Colonic mucosa (tissue), 4 donors: Measurements from ENCODE around the gene ITPR2. TPM values are rescaled to one million over a fixed set of nuclear protein-coding genes. Genes with fewer than 3 reads are reported as not detected.

Experiments used
- DNase-seq: peaks from one replicate; pipeline ENCODE4 v3.0.0-alpha.2; 2020
- H3K27ac ChIP-seq: fragments of 200-600 bp; one replicate; pipeline ENCODE4 v1.8.0; 2021
- H3K27me3 ChIP-seq: fragments of 200-600 bp; one replicate; pipeline ENCODE4 v1.8.0; 2021
- H3K36me3 ChIP-seq: fragments of 200-600 bp; one replicate; pipeline ENCODE4 v1.8.0; 2021
- H3K4me1 ChIP-seq: fragments of 200-600 bp; one replicate; pipeline ENCODE4 v1.8.0; 2021; ENCODE audit warnings: mild to moderate bottlenecking
- H3K4me3 ChIP-seq: fragments of 200-600 bp; one replicate; pipeline ENCODE4 v1.8.0; 2021
- H3K9ac ChIP-seq, 2 donors: one replicate each; pipeline ENCODE4 v1.7.0; 2013; ENCODE audit warnings: control low read depth in 2 of 2, low read depth in 2 of 2, low read length in 2 of 2
- H3K9me3 ChIP-seq: fragments of 200-600 bp; one replicate; pipeline ENCODE4 v1.8.0; 2021
- intact Hi-C: fragments of 100-400 bp; cut with DNase I; formaldehyde crosslinking; loops from one replicate; pipeline ENCODE4 v1.14.1; 2022
- total RNA-seq, 2 donors: library from RNA; stranded (reverse); fragmentation: NEBNext Ultra II Directional in 1 of 2; extraction: Animal tissue kit (Norgen Biotek cat#: 25700) in 1 of 2; gene quantifications; one replicate each; pipeline ENCODE4 v1.2.1, GENCODE V29; 2021
- TF ChIP-seq, protein P1 (sequence below): fragments of 200-600 bp; IDR thresholded peaks from one replicate; pipeline ENCODE4 v1.8.0; 2022; ENCODE audit warnings: antibody characterized with exemption, mild to moderate bottlenecking
- donor health status: healthy.
- donor health status: DM: no; HTN: no; CAD: no.
- donor health status: DM: no; HTN: no; CAD: no.

ITPR2 gene
- total RNA-seq, 2 donors from 2014 or later, result 15.9 to 39.3 TPM

DNA sequence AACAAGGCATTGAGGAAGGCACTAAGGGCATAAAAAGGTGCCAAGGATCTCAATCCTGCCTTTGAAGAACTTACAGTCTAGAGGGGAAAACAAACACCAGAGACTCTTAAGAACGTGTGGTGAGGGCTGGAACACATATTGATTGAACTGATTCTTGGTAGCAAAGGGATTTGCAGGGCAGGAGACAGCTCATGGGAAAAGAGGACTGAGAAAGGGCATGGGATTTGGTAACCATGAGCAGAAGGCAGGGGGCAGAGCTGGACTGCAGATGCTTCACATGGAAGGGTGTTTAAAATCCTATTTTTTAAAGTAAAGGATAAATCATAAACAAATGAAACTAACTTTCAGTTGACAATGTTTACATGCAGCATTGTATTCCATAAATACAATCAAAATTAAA, 203.1 kb downstream of the ITPR2 start:
- intact Hi-C loops, result no loop called here
- H3K27me3 ChIP-seq, result no peaks in the 10 kb centered on the region
- H3K27ac ChIP-seq, result no peak overlapping the region
- TF ChIP-seq, protein P1, sequence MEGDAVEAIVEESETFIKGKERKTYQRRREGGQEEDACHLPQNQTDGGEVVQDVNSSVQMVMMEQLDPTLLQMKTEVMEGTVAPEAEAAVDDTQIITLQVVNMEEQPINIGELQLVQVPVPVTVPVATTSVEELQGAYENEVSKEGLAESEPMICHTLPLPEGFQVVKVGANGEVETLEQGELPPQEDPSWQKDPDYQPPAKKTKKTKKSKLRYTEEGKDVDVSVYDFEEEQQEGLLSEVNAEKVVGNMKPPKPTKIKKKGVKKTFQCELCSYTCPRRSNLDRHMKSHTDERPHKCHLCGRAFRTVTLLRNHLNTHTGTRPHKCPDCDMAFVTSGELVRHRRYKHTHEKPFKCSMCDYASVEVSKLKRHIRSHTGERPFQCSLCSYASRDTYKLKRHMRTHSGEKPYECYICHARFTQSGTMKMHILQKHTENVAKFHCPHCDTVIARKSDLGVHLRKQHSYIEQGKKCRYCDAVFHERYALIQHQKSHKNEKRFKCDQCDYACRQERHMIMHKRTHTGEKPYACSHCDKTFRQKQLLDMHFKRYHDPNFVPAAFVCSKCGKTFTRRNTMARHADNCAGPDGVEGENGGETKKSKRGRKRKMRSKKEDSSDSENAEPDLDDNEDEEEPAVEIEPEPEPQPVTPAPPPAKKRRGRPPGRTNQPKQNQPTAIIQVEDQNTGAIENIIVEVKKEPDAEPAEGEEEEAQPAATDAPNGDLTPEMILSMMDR, result no peak
- no peaks in the 10 kb centered on the region for H3K4me1 ChIP-seq
- H3K9ac ChIP-seq, result no peak overlapping the region
- H3K9me3 ChIP-seq, result no peaks in the 10 kb centered on the region
- H3K4me3 ChIP-seq, result no peak overlapping the region
- H3K36me3 ChIP-seq, result no peaks in the 10 kb centered on the region
- DNase-seq, result no peak

DNA sequence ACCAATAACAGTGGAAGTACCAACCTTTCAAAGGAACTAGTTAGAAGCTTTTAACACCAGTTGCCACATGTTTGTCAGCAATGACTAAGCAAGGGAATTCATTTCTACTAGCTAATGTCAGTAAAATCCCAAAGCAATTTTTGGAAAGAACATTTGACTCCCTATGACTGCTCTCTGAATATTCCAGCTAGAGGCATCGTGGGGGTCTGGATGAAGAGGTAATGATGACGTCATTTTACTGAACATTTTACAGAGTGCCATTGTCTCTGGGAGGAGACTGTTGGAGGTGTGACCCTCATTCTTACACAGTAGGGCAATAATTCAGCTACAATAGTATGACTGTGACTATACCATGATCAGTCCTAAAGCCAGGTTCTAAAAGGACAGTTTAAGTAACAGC, 204.8 kb downstream of the ITPR2 start:
- no peak overlapping the region for H3K27ac ChIP-seq
- no peaks in the 10 kb centered on the region for H3K4me1 ChIP-seq
- no peaks in the 10 kb centered on the region for H3K9me3 ChIP-seq
- H3K36me3 ChIP-seq, result no peaks in the 10 kb centered on the region
- no peak overlapping the region for H3K4me3 ChIP-seq
- H3K27me3 ChIP-seq, result no peaks in the 10 kb centered on the region
- TF ChIP-seq, protein P1, result no peak
- H3K9ac ChIP-seq, result no peak overlapping the region
- intact Hi-C loops, result no loop called here
- no peak for DNase-seq

DNA sequence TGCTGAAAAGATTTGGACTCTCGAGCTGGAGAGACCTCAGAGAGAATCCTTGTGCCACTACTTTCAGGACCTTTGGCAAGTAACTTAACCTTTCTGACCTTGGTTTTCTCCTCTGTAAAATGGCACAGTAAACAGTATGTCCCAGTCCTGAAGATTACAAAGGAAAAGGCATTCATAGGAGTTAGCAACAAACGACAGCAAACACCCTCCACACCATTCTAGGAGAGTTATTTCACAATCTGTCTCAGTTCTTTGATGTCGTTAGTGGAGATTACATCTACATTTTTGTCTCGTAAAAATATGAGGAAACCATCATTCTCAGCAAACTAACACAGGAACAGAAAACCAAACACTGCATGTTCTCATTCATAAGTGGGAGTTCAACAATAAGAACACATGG, 205.7 kb downstream of the ITPR2 start:
- H3K27ac ChIP-seq, result no peak overlapping the region
- H3K4me1 ChIP-seq, result no peaks in the 10 kb centered on the region
- H3K9ac ChIP-seq, result no peak overlapping the region
- DNase-seq, result no peak
- no peaks in the 10 kb centered on the region for H3K36me3 ChIP-seq
- H3K9me3 ChIP-seq, result no peaks in the 10 kb centered on the region
- intact Hi-C loops, result no loop called here
- TF ChIP-seq, protein P1, result no peak
- no peak overlapping the region for H3K4me3 ChIP-seq
- no peaks in the 10 kb centered on the region for H3K27me3 ChIP-seq

DNA sequence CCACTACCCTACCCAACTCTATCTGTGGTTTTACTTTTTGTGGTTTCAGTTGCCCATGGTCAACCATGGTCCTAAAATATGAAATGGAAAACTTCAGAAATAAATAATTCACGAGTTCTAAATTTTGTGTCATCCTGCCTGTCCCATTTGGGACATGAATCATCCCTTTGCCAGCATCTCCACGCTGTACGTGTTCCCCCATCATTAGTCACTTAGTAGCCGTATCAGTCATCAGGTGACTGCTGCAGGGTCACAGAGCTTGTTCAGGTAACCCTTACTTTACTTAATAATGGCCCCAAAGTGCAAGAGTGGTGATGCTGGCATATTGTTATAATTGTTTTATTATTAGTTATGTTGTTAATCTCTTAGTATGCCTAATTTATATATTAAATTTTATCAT, 209.9 kb downstream of the ITPR2 start:
- H3K9me3 ChIP-seq, result no peaks in the 10 kb centered on the region
- DNase-seq, result no peak
- intact Hi-C loops, result no loop called here
- H3K27me3 ChIP-seq, result no peaks in the 10 kb centered on the region
- no peaks in the 10 kb centered on the region for H3K4me1 ChIP-seq
- no peak overlapping the region for H3K27ac ChIP-seq
- TF ChIP-seq, protein P1, result no peak
- H3K9ac ChIP-seq, result no peak overlapping the region
- no peaks in the 10 kb centered on the region for H3K36me3 ChIP-seq
- H3K4me3 ChIP-seq, result no peak overlapping the region

DNA sequence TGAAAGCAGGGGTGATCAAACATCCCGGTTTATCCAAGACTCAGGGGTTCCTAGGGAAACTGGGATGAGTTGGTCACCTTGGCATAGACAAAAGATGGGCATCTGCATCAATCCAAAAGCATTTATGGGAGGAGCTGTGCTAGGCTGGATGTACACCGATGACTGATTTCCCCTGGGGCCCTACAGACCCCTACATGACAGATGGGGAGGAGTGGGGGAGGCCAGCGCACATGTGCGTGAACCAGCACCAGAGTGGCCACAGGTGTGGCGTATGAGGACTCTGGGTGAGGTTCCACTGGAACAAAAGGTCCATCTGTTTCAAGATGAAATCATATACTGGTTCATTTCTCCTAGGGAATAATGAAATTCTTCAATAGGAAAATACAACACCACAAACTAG, 210.4 kb downstream of the ITPR2 start:
- no peak overlapping the region for H3K4me3 ChIP-seq
- intact Hi-C loops, result no loop called here
- H3K27me3 ChIP-seq, result no peaks in the 10 kb centered on the region
- no peak for DNase-seq
- TF ChIP-seq, protein P1, result no peak
- no peaks in the 10 kb centered on the region for H3K9me3 ChIP-seq
- H3K36me3 ChIP-seq, result no peaks in the 10 kb centered on the region
- H3K9ac ChIP-seq, result no peak overlapping the region
- no peaks in the 10 kb centered on the region for H3K4me1 ChIP-seq
- H3K27ac ChIP-seq, result no peak overlapping the region

DNA sequence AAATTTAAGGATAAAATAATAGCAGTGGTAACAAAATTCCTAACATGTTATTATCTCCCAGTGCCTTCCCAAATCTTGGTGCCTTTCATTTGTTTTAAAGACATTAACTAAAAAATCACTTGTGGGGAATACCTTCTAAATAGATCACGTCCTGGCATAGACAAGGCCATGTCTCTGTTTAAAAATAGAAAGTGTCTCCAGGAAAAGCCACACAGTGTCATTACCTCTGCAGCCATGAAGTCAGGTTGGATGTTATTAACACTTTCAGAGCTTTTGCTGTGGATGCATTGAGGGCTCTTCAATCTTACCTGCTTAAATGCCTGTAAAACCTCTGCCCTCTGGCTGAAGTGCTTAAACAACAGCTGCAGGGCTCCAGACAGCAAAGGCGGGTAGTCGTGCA, 211.1 kb downstream of the ITPR2 start:
- TF ChIP-seq, protein P1, result no peak
- H3K27ac ChIP-seq, result no peak overlapping the region
- intact Hi-C loops, result no loop called here
- no peak overlapping the region for H3K4me3 ChIP-seq
- no peaks in the 10 kb centered on the region for H3K27me3 ChIP-seq
- no peaks in the 10 kb centered on the region for H3K4me1 ChIP-seq
- no peak for DNase-seq
- no peak overlapping the region for H3K9ac ChIP-seq
- H3K36me3 ChIP-seq, result no peaks in the 10 kb centered on the region
- H3K9me3 ChIP-seq, result no peaks in the 10 kb centered on the region
